Measurements from ENCODE around the gene AGPAT4. TPM values are rescaled to one million over a fixed set of nuclear protein-coding genes. Genes with fewer than 3 reads are reported as not detected.

Gene AGPAT4
- total and polyA plus RNA-seq, 2 of the 13 experiments (the other 11 are each of a cell fraction or from before 2014, with no cell fraction given): 0.07 to 0.13 TPM

- ATAC-seq (no peak), FAIRE-seq (no peak), DNase-seq (ENCODE audit: low spot score) (no peak)
- no peaks in the 10 kb centered on the region for H3K9me3 ChIP-seq (ENCODE audit: low read length)
- in situ Hi-C loops (cut with HindIII; ENCODE audit: extremely low pct_ligation_motif_present, low pct_unique_long_range_greater_than_20kb): no loop called here
- no peak overlapping the region for H3K27ac ChIP-seq (ENCODE audit: extremely low read length, insufficient read depth, low read length)
- intact Hi-C loops (cut with micrococcal nuclease; ENCODE audit: unreplicated experiment): no loop called here
- no TSS peak for BruUV-seq (replicated peaks)
- H3K79me2 ChIP-seq (ENCODE audit: insufficient read depth, low read length): no peaks in the 10 kb centered on the region
- H3K4me1 ChIP-seq (ENCODE audit: insufficient read depth, low read length): no peaks in the 10 kb centered on the region
- H2AFZ ChIP-seq (ENCODE audit: low read length): no peak overlapping the region
- POLR2A ChIA-PET: no interaction called here
- CTCF ChIA-PET (ENCODE audit: low intra/inter-chr PET ratio, low total read pairs): no interaction called here
- no peak overlapping the region for H3K9ac ChIP-seq (ENCODE audit: insufficient read depth, low read depth, low read length)
- no peak overlapping the region for H3K4me3 ChIP-seq (replicated peaks in 1 of 3; ENCODE audit: insufficient read depth in 1 of 3, low read depth in 2 of 3, low read length in 3 of 3)
- no peaks in the 10 kb centered on the region for H3K36me3 ChIP-seq (replicated peaks in 1 of 2; ENCODE audit: control insufficient read depth in 1 of 2, insufficient read depth in 2 of 2, low read length in 2 of 2)
- 30% methylated on average over 7 of the region's 7 CpGs for WGBS (ENCODE audit: low lambda C conversion rate)
- H4K20me1 ChIP-seq (ENCODE audit: insufficient read depth, low read length): no peaks in the 10 kb centered on the region
- peaks cover 5 to 19% of the 10 kb centered on the region in 2 experiments; a peak in 2 of 5 replicates for H3K27me3 ChIP-seq (ENCODE audit: control insufficient read depth in 1 of 2, insufficient read depth in 2 of 2, low read length in 2 of 2)
- H3K4me2 ChIP-seq (ENCODE audit: low read depth, low read length): no peak overlapping the region
- TF ChIP-seq ZNF280D (CRISPR knock-in tag; IDR thresholded peaks at IDR 0.05) (no peak), DMTF1 (CRISPR knock-in tag; IDR thresholded peaks at IDR 0.05) (no peak), ZNF646 (CRISPR knock-in tag; IDR thresholded peaks at IDR 0.05) (no peak), SNAPC4 (CRISPR knock-in tag; IDR thresholded peaks at IDR 0.05) (no peak), ZNF468 (CRISPR knock-in tag; IDR thresholded peaks at IDR 0.05) (no peak)
Observed at GRCh38 chr6:161228921-161229591, 44.8 kb downstream of the AGPAT4 start.

All from HepG2 (cell line).